Lower lobe of right lung (tissue), 2 donors: Measurements from ENCODE around the gene PCP2. TPM values are rescaled to one million over a fixed set of nuclear protein-coding genes. Genes with fewer than 3 reads are reported as not detected.
A peak's percentile ranks its signal among the peaks of the same experiment; 100 is the strongest.

Experiments used
- ATAC-seq, 2 donors: fragments of 200-7000 bp; cut with Tn5 transposase; one replicate each; pipeline ENCODE4 v1.9.1; 2020 to 2022; ENCODE audit warnings: mild to moderate bottlenecking in 2 of 2, moderate library complexity in 2 of 2
- DNase-seq: peaks from one replicate; pipeline ENCODE4 v3.0.0-alpha.2; 2020
- H3K27ac ChIP-seq: fragments of 200-600 bp; one replicate; pipeline ENCODE4 v1.8.0; 2022
- H3K27me3 ChIP-seq: fragments of 200-600 bp; one replicate; pipeline ENCODE4 v1.8.0; 2022; ENCODE audit warnings: low read depth
- H3K36me3 ChIP-seq: fragments of 200-600 bp; one replicate; pipeline ENCODE4 v1.8.0; 2022; ENCODE audit warnings: mild to moderate bottlenecking
- H3K4me1 ChIP-seq: fragments of 200-600 bp; one replicate; pipeline ENCODE4 v1.8.0; 2022
- H3K4me3 ChIP-seq: fragments of 200-600 bp; one replicate; pipeline ENCODE4 v1.8.0; 2022; ENCODE audit warnings: mild to moderate bottlenecking
- H3K9me3 ChIP-seq: fragments of 200-600 bp; one replicate; pipeline ENCODE4 v1.8.0; 2022
- CTCF ChIP-seq: fragments of 200-600 bp; IDR thresholded peaks from one replicate; pipeline ENCODE4 v1.8.0; 2022; ENCODE audit warnings: antibody characterized with exemption, mild to moderate bottlenecking
- intact Hi-C: fragments of 100-400 bp; cut with DNase I; formaldehyde crosslinking; loops from one replicate; pipeline ENCODE4 v1.11.0; 2022
- total RNA-seq: library from RNA; stranded (reverse); fragmentation: NEBNext Ultra II Directional; extraction: Animal tissue kit (Norgen Biotek cat#: 25700); gene quantifications from one replicate; pipeline ENCODE4 v1.2.1, GENCODE V29; 2021
- donor health status: DM: no; HTN: yes; CAD: no; lungs with severe emphysema.

Gene PCP2
- total RNA-seq, 1 donor from 2014 or later, result 3.5 TPM

- peaks cover 30% of the 10 kb centered on the region for H3K4me1 ChIP-seq
- intact Hi-C loops, result no loop called here
These were observed 3.3 kb upstream of the PCP2 start, which contains the start of gene STXBP2 for GRCh38 chr19:7636691-7637373. STXBP2 (plus strand) TSS chr19:7637110; CDS start chr19:7637150, 40 bp downstream.

GRCh38 chr19:7636317-7636690 lies 2.8 kb upstream of the PCP2 start:
- DNase-seq (no peak), ATAC-seq (no peak)
- H3K4me3 ChIP-seq, result peak overlapping the region; percentile 86
- peaks cover 7% of the 10 kb centered on the region for H3K27me3 ChIP-seq
- TF ChIP-seq CTCF, result no peak
- peaks cover 16% of the 10 kb centered on the region for H3K36me3 ChIP-seq
- intact Hi-C loops, result no loop called here
- peak overlapping the region; percentile 96 for H3K27ac ChIP-seq
- no peaks in the 10 kb centered on the region for H3K9me3 ChIP-seq
- H3K4me1 ChIP-seq, result peaks cover 30% of the 10 kb centered on the region

More at GRCh38 chr19:7636691-7637373, 3.3 kb upstream of the PCP2 start, which contains the start of gene STXBP2:
- TF ChIP-seq CTCF, result no peak
- Histone ChIP-seq H3K4me3 (peak within 1 kb of the TSS; percentile 86), H3K36me3 (peaks cover 20% of the 10 kb centered on the region), H3K9me3 (no peaks in the 10 kb centered on the region), H3K27me3 (peaks cover 7% of the 10 kb centered on the region), H3K27ac (peak within 1 kb of the TSS; percentile 96)
- peak; percentile 97 to 98 for ATAC-seq
- DNase-seq, result peak; percentile 90

- ATAC-seq (no peak), DNase-seq (no peak)
- TF ChIP-seq CTCF, result no peak
- intact Hi-C loops, result no loop called here
- Histone ChIP-seq H3K27ac (no peak overlapping the region), H3K9me3 (no peaks in the 10 kb centered on the region), H3K4me3 (no peak overlapping the region), H3K36me3 (peaks cover 13% of the 10 kb centered on the region), H3K4me1 (peaks cover 36% of the 10 kb centered on the region), H3K27me3 (peaks cover 7% of the 10 kb centered on the region)
These were observed 2.2 kb upstream of the PCP2 start for GRCh38 chr19:7635670-7636069.

GRCh38 chr19:7632340-7633203 lies 947 bp downstream of the PCP2 start:
- ATAC-seq (no peak), DNase-seq (no peak)
- TF ChIP-seq CTCF, result no peak
- H3K4me3 ChIP-seq, result no peak overlapping the region
- H3K27me3 ChIP-seq, result peaks cover 4% of the 10 kb centered on the region
- peaks cover 12% of the 10 kb centered on the region for H3K36me3 ChIP-seq
- no peaks in the 10 kb centered on the region for H3K9me3 ChIP-seq
- intact Hi-C loops, result no loop called here
- H3K27ac ChIP-seq, result no peak overlapping the region
- peaks cover 36% of the 10 kb centered on the region for H3K4me1 ChIP-seq

DNA sequence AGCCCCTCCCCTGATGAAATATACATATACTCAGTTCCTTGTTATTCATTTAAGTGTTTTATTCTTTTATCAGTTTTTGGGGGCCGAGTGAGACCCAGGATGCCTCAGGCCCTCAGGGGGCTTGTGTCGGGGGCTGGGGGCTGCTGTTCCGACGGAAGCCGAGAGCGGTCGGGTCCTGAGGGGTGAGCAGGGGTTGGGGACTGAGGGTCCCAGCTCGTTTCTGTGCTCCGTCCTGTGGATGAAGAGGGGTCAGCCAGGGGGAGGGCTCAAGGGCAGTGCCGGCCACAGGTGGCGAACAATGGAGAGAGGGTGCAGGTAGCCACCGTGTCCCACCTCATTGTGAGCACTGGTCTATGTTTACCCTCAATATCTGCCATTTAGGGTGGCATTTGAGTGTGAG lies 1.9 kb downstream of the PCP2 start:
- ATAC-seq (no peak), DNase-seq (no peak)
- H3K36me3 ChIP-seq, result peaks cover 20% of the 10 kb centered on the region
- intact Hi-C loops, result no loop called here
- no peaks in the 10 kb centered on the region for H3K27me3 ChIP-seq
- no peak for TF ChIP-seq CTCF
- H3K9me3 ChIP-seq, result no peaks in the 10 kb centered on the region
- H3K4me3 ChIP-seq, result no peak overlapping the region
- H3K4me1 ChIP-seq, result peaks cover 38% of the 10 kb centered on the region
- H3K27ac ChIP-seq, result no peak overlapping the region
